K562 (cell line): ENCODE results near the gene ABCB6. TPM values are rescaled to one million over a fixed set of nuclear protein-coding genes. Genes with fewer than 3 reads are reported as not detected.

Source experiments
- BRF1 ChIP-seq: IDR thresholded peaks from 3 replicates; pipeline ENCODE4 v1.6.1; 2011; ENCODE audit warnings: borderline replicate concordance, mild to moderate bottlenecking; ENCODE audit not compliant: insufficient read length; ENCODE audit errors: extremely low read depth
- CHD2 ChIP-seq: IDR thresholded peaks from 2 replicates; pipeline ENCODE4 v1.6.1; 2011; ENCODE audit warnings: low read depth, low read length
- ETV5 ChIP-seq: sonication (generic); formaldehyde crosslinking; IDR thresholded peaks from 2 replicates; pipeline ENCODE4 v1.4.0; 2020; ENCODE audit warnings: low read depth, mild to moderate bottlenecking, missing genetic modification reagents
- FIP1L1 ChIP-seq: fragments of 200-400 bp; formaldehyde crosslinking; IDR thresholded peaks from 2 replicates; pipeline ENCODE4 v1.6.1; 2018; ENCODE audit warnings: mild to moderate bottlenecking, low read depth, low read length; ENCODE audit not compliant: poor library complexity, severe bottlenecking
- FUS ChIP-seq: fragments of 200-400 bp; formaldehyde crosslinking; optimal IDR thresholded peaks from 2 replicates; pipeline ENCODE3; 2017; ENCODE audit warnings: low read depth, low read length
- LEF1 ChIP-seq: fragments of 450-650 bp; IDR thresholded peaks from 2 replicates; pipeline ENCODE4 v1.6.1; 2016; ENCODE audit warnings: mild to moderate bottlenecking
- MAZ ChIP-seq, 2 experiments: fragments of 450-650 bp in 1 of 2; sonication (generic) in 1 of 2; formaldehyde crosslinking; IDR thresholded peaks in 1 of 2; conservative IDR thresholded peaks in 1 of 2; 2 replicates each; pipeline versions ENCODE4 v1.4.0 to v1.5.0; 2020; ENCODE audit warnings: mild to moderate bottlenecking in 1 of 2, missing genetic modification reagents in 1 of 2
- NR3C1 ChIP-seq: sonication (generic); formaldehyde crosslinking; IDR thresholded peaks from 2 replicates; pipeline ENCODE4 v1.8.1; 2022; ENCODE audit warnings: missing genetic modification reagents
- SMAD4 ChIP-seq: fragments of 250-450 bp; sonication (Bioruptor Pico); conservative IDR thresholded peaks from 2 replicates; pipeline ENCODE4 v1.8.0; 2021; ENCODE audit warnings: inconsistent platforms, mild to moderate bottlenecking, moderate library complexity
- SRSF7 ChIP-seq: fragments of 200-400 bp; formaldehyde crosslinking; optimal IDR thresholded peaks from 2 replicates; pipeline ENCODE3; 2017; ENCODE audit warnings: mild to moderate bottlenecking, low read depth, low read length
- TAF15 ChIP-seq: fragments of 200-400 bp; formaldehyde crosslinking; IDR thresholded peaks from 2 replicates; pipeline ENCODE4 v1.6.1; 2017; ENCODE audit warnings: mild to moderate bottlenecking, low read depth, low read length, moderate library complexity
- ZBTB8A ChIP-seq: fragments of 450-650 bp; IDR thresholded peaks from 2 replicates; pipeline ENCODE4 v1.6.1; 2018; ENCODE audit warnings: mild to moderate bottlenecking, moderate library complexity; ENCODE audit not compliant: partially characterized antibody
- ZNF23 ChIP-seq: fragments of 250-450 bp; sonication (Bioruptor Pico); IDR thresholded peaks from 2 replicates; pipeline ENCODE4 v1.4.0; 2020; ENCODE audit warnings: mild to moderate bottlenecking
- ZNF253 ChIP-seq: fragments of 250-450 bp; sonication (Bioruptor Pico); conservative IDR thresholded peaks from 2 replicates; pipeline ENCODE4 v1.6.1; 2021; ENCODE audit warnings: mild to moderate bottlenecking
- ZNF274 ChIP-seq: IDR thresholded peaks from 2 replicates; pipeline ENCODE4 v1.6.1; 2011; ENCODE audit warnings: low read depth, mild to moderate bottlenecking, low read length, moderate library complexity, borderline replicate concordance
- ZNF695 ChIP-seq: fragments of 450-650 bp; formaldehyde crosslinking; IDR thresholded peaks from 2 replicates; pipeline ENCODE4 v1.4.0; 2020; ENCODE audit warnings: mild to moderate bottlenecking, moderate library complexity
- polyA plus RNA-seq, 8 experiments: library from polyadenylated mRNA; depleted of rRNA in 4 of 8; stranded (reverse) in 5 of 8; unstranded in 3 of 8; fragments of >200 nt; fragmentation: Nextera tagmentation in 2 of 8; fragmentation: Illumina TruSeq in 1 of 8; extraction: Ambion mirVana in 2 of 8; extraction: Trizol in 1 of 8; gene quantifications; 2 replicates each; pipeline versions ENCODE4 v1.2.1 to v1.2.3, GENCODE V29; 2011 to 2014; ENCODE audit warnings: inconsistent platforms in 1 of 8, missing spikeins in 1 of 8
- total RNA-seq, 7 experiments: library from RNA; depleted of rRNA in 6 of 7; stranded (reverse); fragments of >200 nt in 6 of 7; fragmentation: Illumina TruSeq in 2 of 7; extraction: Trizol in 2 of 7; gene quantifications; 2 replicates each; pipeline versions ENCODE4 v1.2.1 to v1.2.3, GENCODE V29; 2011 to 2021; ENCODE audit warnings: low replicate concordance in 1 of 7
- TF ChIP-seq, protein P1 (sequence below): fragments of 450-650 bp; IDR thresholded peaks from 2 replicates; pipeline ENCODE4 v1.7.1; 2018; ENCODE audit warnings: mild to moderate bottlenecking, low read depth; ENCODE audit not compliant: partially characterized antibody
- TF ChIP-seq, protein P2 (sequence below): IDR thresholded peaks from 3 replicates; pipeline ENCODE4 v1.6.1; 2011; ENCODE audit warnings: borderline replicate concordance, mild to moderate bottlenecking, moderate library complexity; ENCODE audit not compliant: insufficient read length; ENCODE audit errors: extremely low read depth
- TF ChIP-seq, protein P3 (sequence below), 2 experiments: IDR thresholded peaks; 2 replicates each; pipeline ENCODE4 v1.6.1; 2011; ENCODE audit warnings: borderline replicate concordance in 1 of 2, control low read depth in 1 of 2, low read depth in 1 of 2, low read length in 1 of 2, mild to moderate bottlenecking in 1 of 2, mixed read lengths in 1 of 2, moderate library complexity in 1 of 2; ENCODE audit not compliant: insufficient read depth in 1 of 2, insufficient read length in 1 of 2, poor library complexity in 1 of 2, severe bottlenecking in 1 of 2; ENCODE audit errors: extremely low read depth in 1 of 2

Gene ABCB6
- total and polyA plus RNA-seq, 9 of the 15 experiments (the other 6 are each of a cell fraction or from before 2014, with no cell fraction given) = 3.7 to 29.8 (median 16.8) TPM

DNA sequence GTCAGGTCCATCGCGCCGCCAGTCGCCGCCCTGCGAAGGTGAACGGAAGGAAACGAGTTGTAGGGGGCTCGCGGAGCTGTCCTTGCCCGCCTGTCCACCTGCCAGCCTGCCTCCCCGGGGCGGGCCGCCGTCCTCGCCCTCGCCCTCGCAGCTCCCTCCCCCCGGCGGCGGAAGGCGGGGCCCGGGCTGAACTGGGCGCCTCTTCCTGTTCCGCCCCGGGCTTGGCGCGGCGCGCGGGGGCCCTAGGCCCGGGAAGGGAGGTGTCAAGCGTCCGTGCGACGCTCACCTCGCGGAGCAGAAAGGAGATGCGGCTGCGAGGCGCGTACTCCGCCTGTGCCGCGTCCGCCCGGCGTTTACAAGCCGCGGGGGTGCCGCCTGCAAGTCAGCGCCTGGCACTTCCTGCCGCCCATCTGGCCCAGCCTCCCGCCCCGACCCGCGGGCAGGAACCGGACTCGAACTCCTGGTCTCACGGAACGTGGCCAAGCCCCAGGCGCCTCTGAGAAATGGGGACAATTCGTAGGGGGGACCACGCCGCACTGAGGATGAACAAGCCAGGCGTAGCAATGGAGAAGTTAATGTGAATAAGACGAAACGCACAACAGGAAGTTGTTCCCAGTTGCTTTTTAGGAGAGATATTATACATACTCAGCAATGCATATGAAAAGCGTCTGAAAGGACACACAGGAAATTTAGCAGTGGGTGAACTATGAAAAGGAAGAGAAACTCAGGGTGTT is 41.8 kb downstream of the ABCB6 start, which contains the start of gene CNPPD1 (continued):
- TF ChIP-seq, protein P1, sequence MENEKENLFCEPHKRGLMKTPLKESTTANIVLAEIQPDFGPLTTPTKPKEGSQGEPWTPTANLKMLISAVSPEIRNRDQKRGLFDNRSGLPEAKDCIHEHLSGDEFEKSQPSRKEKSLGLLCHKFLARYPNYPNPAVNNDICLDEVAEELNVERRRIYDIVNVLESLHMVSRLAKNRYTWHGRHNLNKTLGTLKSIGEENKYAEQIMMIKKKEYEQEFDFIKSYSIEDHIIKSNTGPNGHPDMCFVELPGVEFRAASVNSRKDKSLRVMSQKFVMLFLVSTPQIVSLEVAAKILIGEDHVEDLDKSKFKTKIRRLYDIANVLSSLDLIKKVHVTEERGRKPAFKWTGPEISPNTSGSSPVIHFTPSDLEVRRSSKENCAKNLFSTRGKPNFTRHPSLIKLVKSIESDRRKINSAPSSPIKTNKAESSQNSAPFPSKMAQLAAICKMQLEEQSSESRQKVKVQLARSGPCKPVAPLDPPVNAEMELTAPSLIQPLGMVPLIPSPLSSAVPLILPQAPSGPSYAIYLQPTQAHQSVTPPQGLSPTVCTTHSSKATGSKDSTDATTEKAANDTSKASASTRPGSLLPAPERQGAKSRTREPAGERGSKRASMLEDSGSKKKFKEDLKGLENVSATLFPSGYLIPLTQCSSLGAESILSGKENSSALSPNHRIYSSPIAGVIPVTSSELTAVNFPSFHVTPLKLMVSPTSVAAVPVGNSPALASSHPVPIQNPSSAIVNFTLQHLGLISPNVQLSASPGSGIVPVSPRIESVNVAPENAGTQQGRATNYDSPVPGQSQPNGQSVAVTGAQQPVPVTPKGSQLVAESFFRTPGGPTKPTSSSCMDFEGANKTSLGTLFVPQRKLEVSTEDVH = no peak
- TF ChIP-seq NR3C1 (no peak), ZBTB8A (no peak), FIP1L1 (peak; percentile 67), TAF15 (no peak), ZNF253 (CRISPR knock-in tag) (no peak), LEF1 (no peak), FUS (peak; percentile 31), SMAD4 (CRISPR knock-in tag) (peak; percentile 72), CHD2 (no peak), ETV5 (CRISPR knock-in tag) (peak; percentile 65; the same call in 1 of the 2 replicates), ZNF695 (CRISPR knock-in tag) (no peak), BRF1 (no peak), MAZ (CRISPR knock-in tag; conservative IDR thresholded peaks at IDR 0.05 in 1 of 2, IDR thresholded peaks at IDR 0.05 in 1 of 2) (peak; percentile 85 to 98), SRSF7 (no peak), ZNF23 (no peak), ZNF274 (no peak)
- TF ChIP-seq, protein P2, sequence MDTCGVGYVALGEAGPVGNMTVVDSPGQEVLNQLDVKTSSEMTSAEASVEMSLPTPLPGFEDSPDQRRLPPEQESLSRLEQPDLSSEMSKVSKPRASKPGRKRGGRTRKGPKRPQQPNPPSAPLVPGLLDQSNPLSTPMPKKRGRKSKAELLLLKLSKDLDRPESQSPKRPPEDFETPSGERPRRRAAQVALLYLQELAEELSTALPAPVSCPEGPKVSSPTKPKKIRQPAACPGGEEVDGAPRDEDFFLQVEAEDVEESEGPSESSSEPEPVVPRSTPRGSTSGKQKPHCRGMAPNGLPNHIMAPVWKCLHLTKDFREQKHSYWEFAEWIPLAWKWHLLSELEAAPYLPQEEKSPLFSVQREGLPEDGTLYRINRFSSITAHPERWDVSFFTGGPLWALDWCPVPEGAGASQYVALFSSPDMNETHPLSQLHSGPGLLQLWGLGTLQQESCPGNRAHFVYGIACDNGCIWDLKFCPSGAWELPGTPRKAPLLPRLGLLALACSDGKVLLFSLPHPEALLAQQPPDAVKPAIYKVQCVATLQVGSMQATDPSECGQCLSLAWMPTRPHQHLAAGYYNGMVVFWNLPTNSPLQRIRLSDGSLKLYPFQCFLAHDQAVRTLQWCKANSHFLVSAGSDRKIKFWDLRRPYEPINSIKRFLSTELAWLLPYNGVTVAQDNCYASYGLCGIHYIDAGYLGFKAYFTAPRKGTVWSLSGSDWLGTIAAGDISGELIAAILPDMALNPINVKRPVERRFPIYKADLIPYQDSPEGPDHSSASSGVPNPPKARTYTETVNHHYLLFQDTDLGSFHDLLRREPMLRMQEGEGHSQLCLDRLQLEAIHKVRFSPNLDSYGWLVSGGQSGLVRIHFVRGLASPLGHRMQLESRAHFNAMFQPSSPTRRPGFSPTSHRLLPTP = no peak
- TF ChIP-seq, protein P3, sequence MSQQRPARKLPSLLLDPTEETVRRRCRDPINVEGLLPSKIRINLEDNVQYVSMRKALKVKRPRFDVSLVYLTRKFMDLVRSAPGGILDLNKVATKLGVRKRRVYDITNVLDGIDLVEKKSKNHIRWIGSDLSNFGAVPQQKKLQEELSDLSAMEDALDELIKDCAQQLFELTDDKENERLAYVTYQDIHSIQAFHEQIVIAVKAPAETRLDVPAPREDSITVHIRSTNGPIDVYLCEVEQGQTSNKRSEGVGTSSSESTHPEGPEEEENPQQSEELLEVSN (IDR thresholded peaks at IDR 0.05; ENCODE audit: borderline replicate concordance in 1 of 2, extremely low read depth in 1 of 2, insufficient read depth in 1 of 2, insufficient read length in 1 of 2, low read depth in 1 of 2, low read length in 1 of 2, poor library complexity in 1 of 2, severe bottlenecking in 1 of 2) = peak; percentile 89 to 96
